ENCODE results near the gene ATRN.
"Not testable (repeated sequence)": the region's sequence is repeated elsewhere in the genome, so short reads cannot be mapped to it uniquely, and the experiment has no call there.

The ATRN gene

DNA sequence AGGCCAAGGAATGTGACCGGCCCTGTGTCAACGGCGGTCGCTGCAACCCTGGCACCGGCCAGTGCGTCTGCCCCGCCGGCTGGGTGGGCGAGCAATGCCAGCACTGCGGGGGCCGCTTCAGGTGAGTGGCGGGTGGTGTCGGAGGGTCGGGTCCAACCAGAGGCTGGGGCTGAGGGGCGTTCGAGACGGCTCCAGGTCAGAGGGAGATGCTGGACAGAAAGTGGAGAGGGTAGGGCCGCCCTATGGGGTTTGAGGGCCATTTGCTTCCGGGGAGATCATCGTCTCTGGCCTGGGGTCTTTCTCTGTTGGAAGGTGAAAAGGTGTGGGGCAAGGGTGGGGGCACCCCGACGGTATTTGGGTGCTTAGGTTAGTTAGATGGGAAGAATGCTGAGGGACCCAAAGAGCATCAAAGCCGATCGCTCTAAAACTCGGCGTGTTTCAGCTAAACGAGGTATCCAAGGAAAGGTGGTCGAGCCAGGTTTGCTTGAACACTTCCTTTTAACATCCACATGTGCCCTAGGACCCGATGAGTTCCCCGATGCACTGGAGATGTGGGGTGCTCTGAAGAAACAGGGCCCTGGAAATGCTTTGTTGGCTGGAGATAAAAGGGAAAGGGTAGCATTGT, 691 bp downstream of the ATRN start:
- DNase-seq, result no peak

DNA sequence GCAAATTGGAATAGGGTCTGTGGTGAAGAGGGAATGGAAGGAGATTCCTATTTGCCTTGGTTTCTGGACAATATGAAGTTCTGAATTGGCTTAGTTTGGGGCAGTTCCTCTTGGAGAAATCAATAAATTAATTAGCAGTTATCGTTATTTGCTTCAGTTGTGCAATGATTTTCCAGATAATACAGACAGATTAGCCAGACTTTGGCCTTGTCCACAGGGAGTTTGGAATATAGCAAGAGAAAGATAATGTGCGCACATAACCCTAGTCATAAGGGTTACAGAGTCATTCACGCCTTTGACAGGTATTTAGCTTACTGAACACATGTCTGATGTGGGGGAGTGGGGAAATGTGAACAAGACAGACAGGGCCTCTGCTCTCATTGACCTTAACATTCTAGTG, 1.3 kb downstream of the ATRN start:
- no peak for DNase-seq

DNA sequence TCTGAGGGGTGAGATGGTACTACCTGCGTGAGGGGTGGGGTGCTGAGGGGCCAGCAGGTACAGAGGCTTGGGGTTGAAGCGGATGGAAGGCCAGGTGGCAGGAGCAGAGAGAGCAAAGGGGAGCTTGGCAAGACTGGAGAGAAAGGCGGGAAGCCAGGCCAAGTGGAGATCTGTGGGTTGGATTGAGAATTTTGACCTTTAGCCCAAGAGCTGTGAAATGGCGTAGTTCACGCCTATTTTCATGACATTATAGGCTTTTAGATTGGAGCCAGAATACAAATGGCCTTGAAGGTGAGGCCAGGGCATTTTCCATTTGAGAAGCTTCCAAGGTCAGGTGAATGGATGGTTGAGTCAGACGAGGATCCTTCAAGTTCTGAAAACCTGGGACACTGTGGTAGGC, 2.5 kb downstream of the ATRN start:
- no peak for DNase-seq

DNA sequence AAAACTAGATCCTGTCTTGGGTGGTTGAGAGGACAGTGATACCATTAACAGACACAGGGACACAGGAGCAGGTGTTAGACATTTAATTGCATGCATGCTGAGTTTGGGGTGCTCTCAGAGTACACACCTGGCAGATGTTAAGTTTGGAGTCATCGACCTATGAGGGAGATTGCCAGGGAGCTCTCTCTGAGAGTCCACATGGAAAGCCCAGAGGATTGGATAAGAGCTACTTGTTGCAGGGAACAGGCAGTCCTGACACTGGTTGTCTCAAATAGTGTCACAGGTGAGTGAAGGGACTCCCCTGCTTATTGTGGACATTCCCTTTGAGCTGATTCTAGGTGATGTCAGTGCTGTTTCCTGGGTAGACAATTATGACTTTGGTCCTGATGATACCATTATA, 3.1 kb downstream of the ATRN start:
- DNase-seq, result no peak

DNA sequence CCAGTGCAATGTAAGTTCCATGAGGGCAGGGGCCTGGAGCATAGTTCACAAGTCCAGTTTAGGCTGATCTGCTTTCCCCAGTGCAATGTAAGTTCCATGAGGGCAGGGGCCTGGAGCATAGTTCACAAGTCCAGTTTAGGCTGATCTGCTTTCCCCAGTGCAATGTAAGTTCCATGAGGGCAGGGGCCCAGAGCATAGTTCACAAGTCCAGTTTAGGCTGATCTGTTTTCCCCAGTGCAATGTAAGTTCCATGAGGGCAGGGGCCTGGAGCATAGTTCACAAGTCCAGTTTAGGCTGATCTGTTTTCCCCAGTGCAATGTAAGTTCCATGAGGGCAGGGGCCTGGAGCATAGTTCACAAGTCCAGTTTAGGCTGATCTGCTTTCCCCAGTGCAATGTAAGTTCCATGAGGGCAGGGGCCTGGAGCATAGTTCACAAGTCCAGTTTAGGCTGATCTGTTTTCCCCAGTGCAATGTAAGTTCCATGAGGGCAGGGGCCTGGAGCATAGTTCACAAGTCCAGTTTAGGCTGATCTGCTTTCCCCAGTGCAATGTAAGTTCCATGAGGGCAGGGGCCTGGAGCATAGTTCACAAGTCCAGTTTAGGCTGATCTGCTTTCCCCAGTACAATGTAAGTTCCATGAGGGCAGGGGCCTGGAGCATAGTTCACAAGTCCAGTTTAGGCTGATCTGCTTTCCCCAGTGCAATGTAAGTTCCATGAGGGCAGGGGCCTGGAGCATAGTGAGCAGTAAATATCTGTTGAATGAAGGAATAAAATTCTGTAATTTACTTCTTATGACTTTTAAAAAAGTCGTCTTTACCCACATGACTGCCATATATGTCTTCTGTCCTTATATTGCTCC, 6.4 kb downstream of the ATRN start:
- DNase-seq, result not testable (repeated sequence)

GRCh38 chr20:3477861-3478544, 7.2 kb downstream of the ATRN start:
- DNase-seq, result no peak

DNA sequence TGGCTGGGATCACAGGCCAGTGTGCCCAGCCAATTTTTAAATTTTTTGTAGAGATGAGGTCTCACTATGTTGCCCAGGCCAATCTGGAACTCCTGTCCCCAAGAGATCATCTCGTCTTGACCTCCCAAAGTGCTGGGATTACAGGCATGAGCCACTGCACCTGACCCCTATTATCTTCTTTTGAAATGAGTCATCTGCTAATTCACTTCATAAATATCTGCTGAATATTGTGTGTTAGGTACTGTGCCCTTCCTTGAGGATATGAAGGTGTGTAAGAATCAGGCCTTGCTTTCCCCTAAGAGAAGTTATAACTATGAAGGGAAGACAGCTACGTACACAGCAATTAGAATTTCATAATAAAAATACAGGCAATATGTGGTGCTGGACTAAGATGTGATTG, 8.2 kb downstream of the ATRN start:
- DNase-seq, result no peak

DNA sequence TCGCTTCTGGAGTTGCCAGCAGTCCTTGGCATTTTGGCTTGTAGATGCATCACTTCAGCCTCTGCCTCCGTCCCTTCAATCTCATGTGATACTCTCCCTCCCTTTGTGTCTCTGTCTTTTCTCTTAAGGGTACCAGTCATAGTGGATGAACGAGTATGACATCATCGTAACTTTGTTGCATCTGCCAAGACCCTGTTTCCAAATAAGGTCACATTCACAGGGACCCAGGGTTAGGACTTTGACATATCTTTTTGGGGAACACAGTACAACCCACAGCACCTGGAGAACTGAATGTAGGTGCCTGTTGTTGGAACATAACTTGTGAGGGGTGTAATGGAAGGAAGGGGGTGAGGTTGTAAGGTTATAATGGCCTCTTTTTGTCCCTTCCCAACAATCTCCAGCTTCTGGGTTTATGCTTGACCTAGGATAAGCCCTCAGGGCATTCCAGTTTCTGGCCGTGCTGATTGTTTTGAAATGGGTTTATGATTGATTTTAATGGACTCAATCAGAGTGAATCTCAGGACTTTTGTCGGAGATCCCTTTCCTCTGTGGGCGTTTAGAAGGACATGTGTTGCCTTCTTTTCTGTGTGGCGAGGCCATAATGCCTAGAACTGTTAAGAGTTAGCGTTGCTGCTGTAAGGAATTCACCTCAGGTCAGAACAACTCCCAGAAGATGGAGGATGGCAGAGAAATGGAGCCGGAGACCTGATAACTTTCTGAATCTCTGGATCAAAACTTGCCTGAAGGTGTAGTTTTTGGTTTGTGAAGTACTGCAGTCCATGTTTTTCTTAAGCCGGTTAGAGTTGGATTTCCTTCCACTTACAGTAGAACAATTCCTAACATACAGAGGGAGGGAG, 9.2 kb downstream of the ATRN start:
- DNase-seq, result no peak

DNA sequence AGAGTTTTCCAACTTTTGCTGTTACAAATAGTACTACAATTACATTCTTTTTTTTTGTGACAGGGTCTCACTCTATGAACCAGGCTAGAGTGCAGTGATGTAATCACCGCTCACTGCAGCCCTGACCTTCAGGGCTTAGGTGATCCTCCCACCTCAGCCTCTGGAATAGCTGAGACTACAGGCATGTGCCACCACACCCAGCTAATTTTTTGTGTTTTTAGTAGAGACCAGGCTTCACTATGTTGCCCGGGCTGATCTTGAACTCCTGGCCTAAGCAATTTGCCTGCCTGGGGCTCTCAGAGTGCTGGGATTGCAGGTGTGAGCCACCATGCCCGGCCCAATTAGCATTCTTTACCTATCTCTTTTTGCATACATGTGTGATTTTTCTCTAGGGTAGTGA, 12.5 kb downstream of the ATRN start:
- no peak for DNase-seq

DNA sequence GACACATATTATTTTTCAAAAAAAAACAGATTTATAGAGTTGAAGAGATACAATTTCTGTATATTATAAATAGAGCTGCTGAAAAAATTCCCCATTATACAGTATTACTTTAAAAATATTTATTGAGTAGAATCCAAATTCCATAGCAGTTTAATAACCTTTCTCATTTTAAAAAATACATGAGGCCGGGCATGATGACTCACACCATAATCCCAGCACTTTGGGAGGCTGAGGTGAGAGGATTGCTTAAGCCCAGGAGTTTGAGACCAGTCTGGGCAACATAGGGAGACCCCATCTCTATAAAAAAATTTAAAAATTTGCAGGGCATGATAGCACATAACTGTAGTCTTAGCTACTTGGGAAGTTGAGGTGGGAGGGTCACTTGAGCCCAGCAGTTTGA, 13.0 kb downstream of the ATRN start:
- DNase-seq, result no peak

DNA sequence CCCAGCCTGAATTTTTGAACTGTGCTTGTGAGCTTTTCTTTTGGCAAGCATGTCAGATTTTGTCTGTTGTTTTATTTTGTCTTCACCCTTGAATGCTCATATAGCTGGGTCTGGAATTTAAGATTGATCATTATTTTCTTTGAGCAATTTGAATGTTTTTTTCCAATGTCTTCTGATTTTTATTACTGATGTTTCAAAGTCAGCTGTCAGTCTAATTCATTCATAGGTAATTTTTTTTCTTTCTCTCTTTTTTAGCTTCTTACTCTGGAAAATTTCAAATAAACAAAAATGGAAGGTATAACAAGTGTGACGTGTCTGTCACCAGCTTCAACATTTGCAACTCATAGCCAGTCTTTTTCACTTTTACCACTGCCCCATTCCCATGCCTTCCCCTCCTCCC, 15.1 kb downstream of the ATRN start:
- no peak for DNase-seq

DNA sequence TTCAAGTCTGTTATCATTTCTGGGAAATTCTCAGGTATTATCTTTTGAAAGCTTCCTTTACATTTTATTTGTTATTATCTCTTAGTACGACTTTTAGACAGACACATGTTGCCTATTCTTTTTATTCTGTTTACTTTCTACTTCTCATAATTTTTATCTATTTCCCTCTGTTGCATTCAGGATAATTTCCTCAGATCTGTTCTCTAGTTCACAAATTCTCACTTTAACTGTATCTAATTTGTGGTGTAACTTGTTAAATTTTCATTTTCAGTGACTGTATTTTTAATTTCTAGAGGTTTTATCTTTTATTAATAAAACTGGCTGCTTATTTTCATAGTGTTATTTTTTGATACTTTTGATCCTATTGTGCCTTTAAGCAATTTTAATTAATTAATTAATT, 16.0 kb downstream of the ATRN start:
- no peak for DNase-seq

DNA sequence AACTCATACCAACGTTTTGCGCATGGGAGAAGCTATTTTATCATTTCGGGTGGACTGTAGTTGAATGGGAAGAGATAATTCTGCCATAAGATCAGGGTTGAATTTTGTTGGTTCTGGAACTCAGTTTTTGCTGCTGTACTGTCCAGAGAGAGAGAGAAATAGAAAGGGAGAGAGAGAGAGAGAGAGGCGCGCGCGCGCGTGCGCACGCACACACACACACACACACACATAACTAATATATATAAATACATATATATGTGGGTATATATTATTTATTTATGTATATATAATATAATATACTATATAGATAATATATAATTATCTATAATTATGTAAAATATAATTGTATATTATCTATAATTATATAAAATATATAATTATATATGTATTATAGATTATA, 21.9 kb downstream of the ATRN start:
- DNase-seq, result no peak

DNA sequence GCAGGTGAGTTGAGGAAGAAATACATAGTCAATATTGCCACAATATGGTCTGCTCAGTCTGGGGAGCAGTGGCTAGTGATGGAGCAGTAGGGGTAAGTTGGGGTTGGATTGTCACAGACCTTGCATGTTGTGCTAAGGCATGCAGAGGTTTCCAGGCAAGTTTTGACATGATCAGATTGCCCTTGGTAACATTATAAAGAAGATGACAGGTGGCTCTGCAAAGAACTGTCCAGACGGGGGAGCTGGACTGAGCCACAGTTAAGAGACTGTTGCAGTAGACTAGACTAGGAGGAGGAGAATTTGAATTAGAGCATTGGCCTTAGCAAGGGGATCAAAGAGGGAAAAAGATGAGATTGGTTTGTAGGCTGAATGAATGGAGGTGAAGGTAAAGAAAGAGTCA, 23.4 kb downstream of the ATRN start:
- DNase-seq, result no peak

GRCh38 chr20:3502878-3503277, 32.1 kb downstream of the ATRN start:
- no peak for DNase-seq

DNA sequence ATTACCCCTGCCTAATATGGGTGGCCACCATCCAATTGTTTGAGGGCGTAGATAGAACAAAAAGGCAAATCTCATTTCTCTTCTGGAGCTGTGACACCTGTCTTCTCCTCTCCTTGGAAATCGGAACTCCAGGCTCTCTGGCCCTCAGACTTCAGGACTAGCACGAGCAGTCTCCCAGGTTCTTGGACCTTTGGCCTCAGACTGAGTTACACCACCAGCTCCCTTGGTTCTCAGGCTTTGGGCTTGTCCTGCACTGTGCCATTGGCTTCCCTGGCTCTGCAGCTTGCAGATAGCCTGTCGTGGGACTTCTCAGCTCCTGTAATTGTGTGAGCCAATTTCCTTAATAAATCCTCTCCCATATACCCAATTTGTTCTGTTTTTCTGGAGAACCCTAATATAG, 34.3 kb downstream of the ATRN start:
- no peak for DNase-seq

DNA sequence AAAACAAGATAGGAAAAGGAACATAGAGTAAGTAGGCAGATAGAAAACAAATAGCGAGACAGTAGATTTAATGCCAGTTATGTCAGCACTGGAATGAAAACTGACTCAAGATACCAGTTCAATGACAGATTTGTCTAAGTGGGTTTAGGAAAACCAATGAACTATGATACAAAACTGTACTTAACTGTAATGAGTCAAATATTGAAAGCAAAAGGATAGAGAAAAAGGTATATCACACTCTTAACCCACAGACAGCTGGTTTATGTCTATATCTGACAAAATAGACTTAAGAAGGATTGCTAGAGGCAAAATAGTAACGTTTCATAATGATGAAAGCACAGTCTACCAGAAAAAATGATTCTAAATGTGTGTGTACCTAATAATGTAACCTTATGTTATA, 38.2 kb downstream of the ATRN start:
- no peak for DNase-seq

GRCh38 chr20:3510110-3510509, 39.3 kb downstream of the ATRN start:
- no peak for DNase-seq

- DNase-seq, result not testable (repeated sequence)
Measured at GRCh38 chr20:3512239-3512638, 41.4 kb downstream of the ATRN start.

DNA sequence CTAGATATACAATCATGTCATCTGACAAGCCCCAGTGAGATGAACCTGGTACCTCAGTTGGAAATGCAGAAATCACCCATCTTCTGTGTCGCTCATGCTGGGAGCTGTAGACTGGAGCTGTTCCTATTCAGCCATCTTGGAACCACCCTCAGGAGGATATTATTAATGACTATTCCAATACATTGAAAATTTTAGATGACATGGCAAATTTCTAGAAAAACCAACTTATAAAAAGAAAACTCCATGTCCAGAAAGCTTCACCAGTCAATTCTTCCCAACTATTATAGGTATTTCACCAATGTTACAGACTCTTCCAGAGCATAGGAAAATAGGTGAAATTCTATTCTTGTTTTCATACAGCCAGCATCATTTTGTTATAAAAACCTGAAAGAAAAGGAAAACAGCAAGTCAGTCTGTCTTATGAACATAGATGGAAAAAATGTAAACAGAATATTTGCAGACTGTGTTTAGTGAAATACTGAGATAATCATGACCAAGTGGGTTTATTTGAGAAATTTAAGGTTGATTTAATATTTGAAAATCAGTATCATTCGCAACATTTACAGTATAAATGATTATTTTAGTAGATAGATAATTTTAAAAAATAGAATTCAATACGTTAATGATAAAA, 43.3 kb downstream of the ATRN start:
- no peak for DNase-seq

GRCh38 chr20:3515379-3516170, 44.8 kb downstream of the ATRN start:
- no peak for DNase-seq
